Keratinocyte (primary cell): ENCODE measurements around the gene SLC9A8. TPM values are rescaled to one million over a fixed set of nuclear protein-coding genes. Genes with fewer than 3 reads are reported as not detected.

ENCODE experiments used
- DNase-seq: peaks from one replicate; pipeline ENCODE4 v3.0.0-alpha.2; 2011; ENCODE audit warnings: low read depth, missing footprints, low spot score
- FAIRE-seq: peaks from 2 replicates; lab custom pipeline; 2011; peaks lifted over from hg19 to GRCh38; lab: Jason Lieb, UNC
- H2AFZ ChIP-seq: 2 replicates; pipeline ENCODE4 v1.6.0; 2012; ENCODE audit warnings: low read length, control low read depth, inconsistent platforms; ENCODE audit not compliant: control insufficient read depth
- H3K27ac ChIP-seq: 2 replicates; pipeline ENCODE4 v1.5.1; 2011; ENCODE audit warnings: low read length; ENCODE audit not compliant: control insufficient read depth, insufficient read depth
- H3K27me3 ChIP-seq: 3 replicates; pipeline ENCODE4 v1.6.0; 2011; ENCODE audit warnings: low read length; ENCODE audit not compliant: control insufficient read depth, insufficient read depth; ENCODE audit errors: extremely low read depth
- H3K36me3 ChIP-seq, 2 experiments: 2 replicates in 1 of 2; 3 replicates in 1 of 2; pipeline ENCODE4 v1.5.1; 2011; ENCODE audit warnings: low read length in 2 of 2, mild to moderate bottlenecking in 1 of 2; ENCODE audit not compliant: control insufficient read depth in 2 of 2, insufficient read depth in 2 of 2; ENCODE audit errors: extremely low read depth in 1 of 2
- H3K4me1 ChIP-seq: 3 replicates; pipeline ENCODE4 v1.5.1; 2011; ENCODE audit warnings: low read length; ENCODE audit not compliant: control insufficient read depth, insufficient read depth; ENCODE audit errors: extremely low read depth
- H3K4me2 ChIP-seq: 3 replicates; pipeline ENCODE4 v1.6.0; 2011; ENCODE audit warnings: low read depth, low read length; ENCODE audit not compliant: control insufficient read depth, insufficient read depth; ENCODE audit errors: extremely low read depth
- H3K4me3 ChIP-seq, 3 experiments: fragments of 200-600 bp in 1 of 3; sonication (generic) in 1 of 3; 2 replicates in 2 of 3; 3 replicates in 1 of 3; pipeline ENCODE4 v1.5.1; 2011 to 2016; ENCODE audit warnings: low read length in 3 of 3, mild to moderate bottlenecking in 3 of 3, control low read depth in 2 of 3, inconsistent platforms in 1 of 3, low read depth in 1 of 3, mixed read lengths in 1 of 3, mixed run types in 1 of 3, moderate library complexity in 1 of 3; ENCODE audit not compliant: control insufficient read depth in 2 of 3, insufficient read depth in 2 of 3; ENCODE audit errors: extremely low read depth in 1 of 3
- H3K79me2 ChIP-seq: 2 replicates; pipeline ENCODE4 v1.6.0; 2012; ENCODE audit warnings: low read length; ENCODE audit not compliant: control insufficient read depth, insufficient read depth
- H3K9ac ChIP-seq: 3 replicates; pipeline ENCODE4 v1.6.0; 2011; ENCODE audit warnings: low read length; ENCODE audit not compliant: control insufficient read depth, insufficient read depth; ENCODE audit errors: extremely low read depth
- H3K9me1 ChIP-seq: 3 replicates; pipeline ENCODE4 v1.6.0; 2011; ENCODE audit warnings: low read length; ENCODE audit not compliant: control insufficient read depth, insufficient read depth; ENCODE audit errors: extremely low read depth
- H3K9me3 ChIP-seq: 2 replicates; pipeline ENCODE4 v1.5.1; 2012; ENCODE audit warnings: low read depth, low read length; ENCODE audit not compliant: control insufficient read depth
- H4K20me1 ChIP-seq: 3 replicates; pipeline ENCODE4 v1.6.0; 2011; ENCODE audit warnings: low read length; ENCODE audit not compliant: control insufficient read depth, insufficient read depth; ENCODE audit errors: extremely low read depth
- CTCF ChIP-seq, 3 experiments: IDR thresholded peaks in 1 of 3; conservative IDR thresholded peaks in 1 of 3; optimal IDR thresholded peaks in 1 of 3; 2 replicates in 2 of 3; 3 replicates in 1 of 3; pipeline versions ENCODE3 to v1.5.1; 2011; ENCODE audit warnings: low read length in 3 of 3, mild to moderate bottlenecking in 3 of 3, moderate library complexity in 2 of 3, control low read depth in 1 of 3, inconsistent platforms in 1 of 3; ENCODE audit not compliant: insufficient read depth in 2 of 3; ENCODE audit errors: extremely low read depth in 1 of 3
- EZH2 ChIP-seq: IDR thresholded peaks from one replicate; pipeline ENCODE4 v1.6.1; 2012; ENCODE audit warnings: inconsistent platforms, mild to moderate bottlenecking, low read length, moderate library complexity
- dilution Hi-C: fragments of 300-500 bp; cut with MboI; formaldehyde crosslinking; loops from one replicate; pipeline ENCODE4 v1.7.0; 2020; ENCODE audit warnings: low sequenced_read_pairs; ENCODE audit not compliant: extremely low pct_ligation_motif_present
- polyA plus RNA-seq, 5 experiments: library from polyadenylated mRNA; depleted of rRNA in 3 of 5; stranded (reverse) in 3 of 5; stranded (forward) in 1 of 5; unstranded in 1 of 5; fragments of >200 nt; gene quantifications; 1 replicate in 1 of 5; 2 replicates in 3 of 5; 3 replicates in 1 of 5; pipeline versions ENCODE4 v1.2.1 to v1.2.3, GENCODE V29; 2011 to 2012; ENCODE audit warnings: missing spikeins in 2 of 5, low read depth in 1 of 5, low replicate concordance in 1 of 5

The SLC9A8 gene
- polyA plus RNA-seq, 1 donor (not counting 4 experiments of a cell fraction or from before 2014, with no cell fraction given): 1.9 TPM

DNA sequence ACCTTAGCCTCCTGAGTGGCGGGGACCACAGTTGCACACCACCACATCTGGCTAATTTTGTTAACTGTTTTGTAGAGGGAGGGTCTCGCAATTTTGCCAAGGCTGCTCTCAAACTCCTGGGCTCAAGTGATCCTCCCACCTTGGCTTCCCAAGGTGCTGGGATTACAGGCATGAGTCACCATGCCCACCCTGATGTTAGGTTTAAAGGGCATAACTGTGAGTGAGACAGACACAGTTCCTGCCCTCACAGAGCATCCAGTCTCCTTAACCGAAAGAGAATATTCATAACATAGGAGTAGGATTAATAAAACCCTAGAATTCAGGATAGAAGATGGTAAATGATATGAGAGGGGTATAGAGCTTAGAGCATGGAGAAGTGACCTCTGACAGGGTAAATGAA lies 105.8 kb downstream of the SLC9A8 start:
- no peaks in the 10 kb centered on the region for H3K9me3 ChIP-seq
- dilution Hi-C loops: no loop called here
- H3K9ac ChIP-seq: no peak overlapping the region
- H3K9me1 ChIP-seq: peaks cover 2% of the 10 kb centered on the region
- peaks cover 21% of the 10 kb centered on the region for H3K4me1 ChIP-seq
- H3K4me3 ChIP-seq: no peak overlapping the region
- TF ChIP-seq CTCF (optimal IDR thresholded peaks at IDR 0.05 in 1 of 3, IDR thresholded peaks at IDR 0.05 in 1 of 3, conservative IDR thresholded peaks at IDR 0.05 in 1 of 3; ENCODE audit: extremely low read depth in 1 of 3, insufficient read depth in 2 of 3, low read length in 3 of 3): no peak
- TF ChIP-seq EZH2: no peak
- no peak overlapping the region for H2AFZ ChIP-seq
- H4K20me1 ChIP-seq: no peaks in the 10 kb centered on the region
- DNase-seq (no peak), FAIRE-seq (no peak)
- peaks cover 18% of the 10 kb centered on the region for H3K79me2 ChIP-seq
- H3K4me2 ChIP-seq: no peak overlapping the region
- H3K27me3 ChIP-seq: no peaks in the 10 kb centered on the region
- no peak overlapping the region for H3K27ac ChIP-seq
- H3K36me3 ChIP-seq: peaks cover 0 to 1% of the 10 kb centered on the region in 2 experiments

- H3K27ac ChIP-seq: no peak overlapping the region
- DNase-seq: no peak
- FAIRE-seq: no peak
- H3K4me2 ChIP-seq: no peak overlapping the region
- H3K9ac ChIP-seq: no peak overlapping the region
- H3K9me1 ChIP-seq: no peaks in the 10 kb centered on the region
- H3K27me3 ChIP-seq: no peaks in the 10 kb centered on the region
- dilution Hi-C loops: no loop called here
- H3K9me3 ChIP-seq: no peaks in the 10 kb centered on the region
- no peaks in the 10 kb centered on the region for H3K36me3 ChIP-seq
- H4K20me1 ChIP-seq: no peaks in the 10 kb centered on the region
- peaks cover 15% of the 10 kb centered on the region for H3K4me1 ChIP-seq
- no peak overlapping the region for H3K4me3 ChIP-seq
- no peak overlapping the region for H2AFZ ChIP-seq
- peaks cover 13% of the 10 kb centered on the region for H3K79me2 ChIP-seq
- TF ChIP-seq CTCF (optimal IDR thresholded peaks at IDR 0.05 in 1 of 3, IDR thresholded peaks at IDR 0.05 in 1 of 3, conservative IDR thresholded peaks at IDR 0.05 in 1 of 3; ENCODE audit: extremely low read depth in 1 of 3, insufficient read depth in 2 of 3, low read length in 3 of 3) (no peak), EZH2 (no peak)
Measured at GRCh38 chr20:49919009-49919408, 106.4 kb downstream of the SLC9A8 start.
